H9 (cell line): Measurements from ENCODE around the gene MRTO4. TPM values are rescaled to one million over a fixed set of nuclear protein-coding genes. Genes with fewer than 3 reads are reported as not detected.
"Not testable (repeated sequence)": the region's sequence is repeated elsewhere in the genome, so short reads cannot be mapped to it uniquely, and the experiment has no call there.

Experiments used
- DNase-seq: peaks from one replicate; pipeline ENCODE4 v3.0.0-alpha.2; 2017
- H2AFZ ChIP-seq: one replicate; pipeline ENCODE4 v1.6.1; 2013; ENCODE audit warnings: mild to moderate bottlenecking, low read length, control low read depth, moderate library complexity
- H2AK5ac ChIP-seq: 2 replicates; pipeline ENCODE4 v1.6.1; 2013; ENCODE audit warnings: low read length, control low read depth, mixed read lengths; ENCODE audit not compliant: insufficient read length
- H2BK120ac ChIP-seq: one replicate; pipeline ENCODE4 v1.6.1; 2013; ENCODE audit warnings: low read depth, mild to moderate bottlenecking, low read length, control low read depth, inconsistent platforms; ENCODE audit not compliant: poor library complexity, severe bottlenecking
- H2BK12ac ChIP-seq: 2 replicates; pipeline ENCODE4 v1.6.1; 2013; ENCODE audit warnings: low read length, control low read depth, mixed read lengths, low read depth; ENCODE audit not compliant: insufficient read length
- H2BK15ac ChIP-seq: 2 replicates; pipeline ENCODE4 v1.6.1; 2013; ENCODE audit warnings: low read depth, low read length, control low read depth
- H2BK20ac ChIP-seq: one replicate; pipeline ENCODE4 v1.6.1; 2013; ENCODE audit warnings: low read depth, mild to moderate bottlenecking, low read length, control low read depth, inconsistent platforms; ENCODE audit not compliant: poor library complexity, severe bottlenecking
- H2BK5ac ChIP-seq: 2 replicates; pipeline ENCODE4 v1.6.1; 2013; ENCODE audit warnings: low read length, control low read depth, mixed read lengths; ENCODE audit not compliant: insufficient read length
- H3K14ac ChIP-seq: 2 replicates; pipeline ENCODE4 v1.6.1; 2013; ENCODE audit warnings: low read length, control low read depth; ENCODE audit not compliant: insufficient read depth
- H3K18ac ChIP-seq: 2 replicates; pipeline ENCODE4 v1.6.1; 2013; ENCODE audit warnings: low read depth, mild to moderate bottlenecking, mixed read lengths, low read length, control low read depth; ENCODE audit not compliant: insufficient read length
- H3K23ac ChIP-seq: 2 replicates; pipeline ENCODE4 v1.6.1; 2013; ENCODE audit warnings: low read length, control low read depth, mixed read lengths, low read depth; ENCODE audit not compliant: insufficient read length
- H3K23me2 ChIP-seq: 2 replicates; pipeline ENCODE4 v1.6.1; 2013; ENCODE audit warnings: low read depth, mild to moderate bottlenecking, mixed read lengths, low read length, control low read depth; ENCODE audit not compliant: insufficient read length, poor library complexity, severe bottlenecking
- H3K27ac ChIP-seq: 2 replicates; pipeline ENCODE4 v1.5.1; 2013; ENCODE audit warnings: low read length, control low read depth, mixed read lengths, low read depth; ENCODE audit not compliant: insufficient read length
- H3K27me3 ChIP-seq: 2 replicates; pipeline ENCODE4 v1.6.1; 2013; ENCODE audit warnings: low read length, control low read depth, inconsistent platforms; ENCODE audit not compliant: insufficient read depth
- H3K4ac ChIP-seq: 2 replicates; pipeline ENCODE4 v1.6.1; 2013; ENCODE audit warnings: low read depth, mild to moderate bottlenecking, control low read depth, inconsistent platforms, low read length, moderate library complexity
- H3K4me1 ChIP-seq: 2 replicates; pipeline ENCODE4 v1.6.1; 2013; ENCODE audit warnings: low read length, control low read depth, inconsistent platforms; ENCODE audit not compliant: insufficient read depth
- H3K4me2 ChIP-seq: 2 replicates; pipeline ENCODE4 v1.6.1; 2013; ENCODE audit warnings: low read length, control low read depth, mixed read lengths; ENCODE audit not compliant: insufficient read length, insufficient read depth
- H3K56ac ChIP-seq: 2 replicates; pipeline ENCODE4 v1.6.1; 2013; ENCODE audit warnings: low read depth, mild to moderate bottlenecking, mixed read lengths, low read length, control low read depth; ENCODE audit not compliant: insufficient read length
- H3K79me1 ChIP-seq: 2 replicates; pipeline ENCODE4 v1.6.1; 2013; ENCODE audit warnings: low read depth, mild to moderate bottlenecking, moderate library complexity, low read length, control low read depth, inconsistent platforms; ENCODE audit not compliant: insufficient read depth, poor library complexity, severe bottlenecking
- H3K79me2 ChIP-seq: 2 replicates; pipeline ENCODE4 v1.6.1; 2013; ENCODE audit warnings: low read length, control low read depth, inconsistent platforms; ENCODE audit not compliant: insufficient read depth
- H3K9ac ChIP-seq: 2 replicates; pipeline ENCODE4 v1.6.1; 2013; ENCODE audit warnings: low read length, control low read depth, mixed read lengths; ENCODE audit not compliant: insufficient read length; ENCODE audit errors: extremely low read depth
- H3K9me3 ChIP-seq: one replicate; pipeline ENCODE4 v1.6.1; 2013; ENCODE audit warnings: low read depth, low read length, inconsistent platforms; ENCODE audit not compliant: control insufficient read depth
- H3T11ph ChIP-seq: one replicate; pipeline ENCODE4 v1.6.1; 2013; ENCODE audit warnings: mild to moderate bottlenecking, low read length, control low read depth, inconsistent platforms
- H4K20me1 ChIP-seq: one replicate; pipeline ENCODE4 v1.6.1; 2013; ENCODE audit not compliant: control insufficient read depth, insufficient read length, insufficient read depth
- H4K5ac ChIP-seq: 2 replicates; pipeline ENCODE4 v1.6.1; 2013; ENCODE audit warnings: low read depth, mild to moderate bottlenecking, mixed read lengths, low read length, control low read depth; ENCODE audit not compliant: insufficient read length
- H4K8ac ChIP-seq: replicated peaks from 2 replicates; pipeline ENCODE4 v1.6.1; 2013; ENCODE audit warnings: low read length, control low read depth, mixed read lengths, low read depth; ENCODE audit not compliant: insufficient read length
- H4K91ac ChIP-seq: 2 replicates; pipeline ENCODE4 v1.6.1; 2013; ENCODE audit warnings: low read depth, mild to moderate bottlenecking, moderate library complexity, mixed read lengths, low read length, control low read depth; ENCODE audit not compliant: insufficient read length
- H3K27ac Mint-ChIP-seq, 3 experiments: 2 replicates in 2 of 3; 3 replicates in 1 of 3; pipeline ENCODE4 v1.8.0; 2020 to 2021; ENCODE audit warnings: mixed read lengths in 3 of 3, mild to moderate bottlenecking in 1 of 3, moderate library complexity in 1 of 3
- H3K27me3 Mint-ChIP-seq: 2 replicates; pipeline ENCODE4 v1.8.0; 2021; ENCODE audit warnings: low read depth, mild to moderate bottlenecking, moderate library complexity, mixed read lengths
- H3K36me3 Mint-ChIP-seq, 3 experiments: 2 replicates in 2 of 3; 3 replicates in 1 of 3; pipeline ENCODE4 v1.8.0; 2020 to 2021; ENCODE audit warnings: low read depth in 3 of 3, mixed read lengths in 3 of 3; ENCODE audit not compliant: insufficient read depth in 1 of 3
- H3K4me1 Mint-ChIP-seq, 2 experiments: 2 replicates each; pipeline ENCODE4 v1.8.0; 2020; ENCODE audit warnings: mixed read lengths in 2 of 2
- H3K4me3 Mint-ChIP-seq, 2 experiments: 2 replicates in 1 of 2; 3 replicates in 1 of 2; pipeline ENCODE4 v1.8.0; 2020 to 2021; ENCODE audit warnings: mild to moderate bottlenecking in 2 of 2, mixed read lengths in 2 of 2, moderate library complexity in 1 of 2
- H3K9me3 Mint-ChIP-seq, 2 experiments: 2 replicates in 1 of 2; 3 replicates in 1 of 2; pipeline ENCODE4 v1.8.0; 2020; ENCODE audit warnings: mild to moderate bottlenecking in 2 of 2, mixed read lengths in 2 of 2, moderate library complexity in 1 of 2
- WGBS: extraction: QIAGEN DNeasy Blood & Tissue Kit; methylation state at CpG from one replicate; pipeline ENCODE4 v1.1.7; 2013; ENCODE audit warnings: missing lambda C conversion rate, low lambda C conversion rate, mixed read lengths; ENCODE audit not compliant: insufficient read length; ENCODE audit errors: extremely low coverage; 5-methylcytosine and 5-hydroxymethylcytosine counted together
- total RNA-seq: library from RNA; stranded (reverse); gene quantifications from 2 replicates; pipeline ENCODE4 v1.2.1, GENCODE V29; 2021
- TF ChIP-seq, protein P1 (sequence below): fragments of 200-600 bp; sonication (generic); conservative IDR thresholded peaks from 3 replicates; pipeline ENCODE4 v1.8.0; 2021; ENCODE audit warnings: antibody characterized with exemption, mild to moderate bottlenecking

Gene MRTO4
- total RNA-seq, 1 experiment from 2014 or later = 78.3 TPM

- TF ChIP-seq, protein P1, sequence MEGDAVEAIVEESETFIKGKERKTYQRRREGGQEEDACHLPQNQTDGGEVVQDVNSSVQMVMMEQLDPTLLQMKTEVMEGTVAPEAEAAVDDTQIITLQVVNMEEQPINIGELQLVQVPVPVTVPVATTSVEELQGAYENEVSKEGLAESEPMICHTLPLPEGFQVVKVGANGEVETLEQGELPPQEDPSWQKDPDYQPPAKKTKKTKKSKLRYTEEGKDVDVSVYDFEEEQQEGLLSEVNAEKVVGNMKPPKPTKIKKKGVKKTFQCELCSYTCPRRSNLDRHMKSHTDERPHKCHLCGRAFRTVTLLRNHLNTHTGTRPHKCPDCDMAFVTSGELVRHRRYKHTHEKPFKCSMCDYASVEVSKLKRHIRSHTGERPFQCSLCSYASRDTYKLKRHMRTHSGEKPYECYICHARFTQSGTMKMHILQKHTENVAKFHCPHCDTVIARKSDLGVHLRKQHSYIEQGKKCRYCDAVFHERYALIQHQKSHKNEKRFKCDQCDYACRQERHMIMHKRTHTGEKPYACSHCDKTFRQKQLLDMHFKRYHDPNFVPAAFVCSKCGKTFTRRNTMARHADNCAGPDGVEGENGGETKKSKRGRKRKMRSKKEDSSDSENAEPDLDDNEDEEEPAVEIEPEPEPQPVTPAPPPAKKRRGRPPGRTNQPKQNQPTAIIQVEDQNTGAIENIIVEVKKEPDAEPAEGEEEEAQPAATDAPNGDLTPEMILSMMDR = no peak
- Histone ChIP-seq H4K5ac (no peak overlapping the region), H3K4me1 (no peaks in the 10 kb centered on the region), H2BK20ac (no peak overlapping the region), H2BK15ac (no peak overlapping the region), H3K56ac (no peak overlapping the region), H3K27me3 (no peaks in the 10 kb centered on the region; the same call in 1 of the 2 replicates), H2BK5ac (no peak overlapping the region), H2AFZ (no peak overlapping the region), H3K4ac (no peak overlapping the region), H3K4me2 (no peak overlapping the region), H2BK120ac (no peak overlapping the region), H4K20me1 (no peaks in the 10 kb centered on the region), H3K27ac (no peak overlapping the region), H2AK5ac (no peak overlapping the region), H3K79me2 (no peaks in the 10 kb centered on the region), H4K8ac (no peak overlapping the region), H4K91ac (no peak overlapping the region), H3K9me3 (no peaks in the 10 kb centered on the region), H3K23ac (no peak overlapping the region), H3K79me1 (no peaks in the 10 kb centered on the region), H3K9ac (no peak overlapping the region), H3T11ph (no peak overlapping the region), H3K14ac (no peak overlapping the region), H3K23me2 (peaks cover 5% of the 10 kb centered on the region), H3K18ac (no peak overlapping the region), H2BK12ac (no peak overlapping the region)
- Mint-ChIP-seq H3K9me3 (peaks cover 6 to 12% of the 10 kb centered on the region in 2 experiments; a peak in 4 of 5 replicates), H3K4me3 (peak overlapping the region; percentile 25 to 34; a peak in 3 of 5 replicates), H3K27ac (no peak overlapping the region), H3K27me3 (peaks cover 35% of the 10 kb centered on the region), H3K36me3 (peaks cover 3 to 8% (median 7%) of the 10 kb centered on the region in 3 experiments; a peak in 5 of 7 replicates), H3K4me1 (peaks cover 3 to 7% of the 10 kb centered on the region in 2 experiments)
- DNase-seq = no peak
- WGBS = no CpG with 5 or more reads among the region's 13 CpGs
These were observed 36.0 kb downstream of the MRTO4 start for GRCh38 chr1:19287436-19288185.

- not testable (repeated sequence) for H2BK120ac ChIP-seq, H4K5ac ChIP-seq, H3K4ac ChIP-seq, H3K36me3 Mint-ChIP-seq, H2AK5ac ChIP-seq, H2BK15ac ChIP-seq, H2BK20ac ChIP-seq, H3K79me2 ChIP-seq, H3K23me2 ChIP-seq, H3T11ph ChIP-seq, H3K23ac ChIP-seq, H3K18ac ChIP-seq, H3K4me1 ChIP-seq, H4K91ac ChIP-seq, H2AFZ ChIP-seq, H3K27ac ChIP-seq, H3K27me3 ChIP-seq, H3K79me1 ChIP-seq, H4K8ac ChIP-seq, H3K56ac ChIP-seq, H4K20me1 ChIP-seq, H3K9ac ChIP-seq, H3K27ac Mint-ChIP-seq, H2BK5ac ChIP-seq, H3K9me3 ChIP-seq, H2BK12ac ChIP-seq, H3K14ac ChIP-seq, H3K4me1 Mint-ChIP-seq
- Mint-ChIP-seq H3K4me3 (peak within 1 kb of the TSS; percentile 52 to 69), H3K9me3 (peaks cover 10 to 15% of the 10 kb centered on the region in 2 experiments), H3K27me3 (peaks cover 35% of the 10 kb centered on the region)
- peak within 1 kb of the TSS; percentile 44 for H3K4me2 ChIP-seq
- DNase-seq = peak; percentile 58
- WGBS = no CpG with 5 or more reads among the region's 82 CpGs
These were observed 37.0 kb downstream of the MRTO4 start, which contains the start of gene AKR7A3 for GRCh38 chr1:19288324-19289241. Gene AKR7A3 (minus strand): TSS chr1:19288770. CDS start chr1:19288709, 61 bp downstream.
